Measurements from ENCODE around the gene SDC3.

The SDC3 gene

GRCh38 chr1:30914931-30915330 lies 6.4 kb upstream of the SDC3 start:
- no peaks in the 10 kb centered on the region for H3K9me3 Mint-ChIP-seq
- DNase-seq (no peak), ATAC-seq (no peak)
- H3K27ac Mint-ChIP-seq, result no peak overlapping the region
- H3K4me1 Mint-ChIP-seq, result peaks cover 10% of the 10 kb centered on the region
- H3K27me3 Mint-ChIP-seq, result peaks cover 9% of the 10 kb centered on the region
- H3K4me3 Mint-ChIP-seq, result no peak overlapping the region
- H3K36me3 Mint-ChIP-seq (ENCODE audit: low read depth), result no peaks in the 10 kb centered on the region

- peaks cover 11% of the 10 kb centered on the region for H3K4me1 Mint-ChIP-seq
- no peaks in the 10 kb centered on the region for H3K9me3 Mint-ChIP-seq
- H3K4me3 Mint-ChIP-seq, result no peak overlapping the region
- DNase-seq (no peak), ATAC-seq (no peak)
- no peak overlapping the region for H3K27ac Mint-ChIP-seq
- no peaks in the 10 kb centered on the region for H3K36me3 Mint-ChIP-seq (ENCODE audit: low read depth)
- H3K27me3 Mint-ChIP-seq, result peaks cover 13% of the 10 kb centered on the region
Observed at GRCh38 chr1:30914587-30914922, 6.0 kb upstream of the SDC3 start.

DNA sequence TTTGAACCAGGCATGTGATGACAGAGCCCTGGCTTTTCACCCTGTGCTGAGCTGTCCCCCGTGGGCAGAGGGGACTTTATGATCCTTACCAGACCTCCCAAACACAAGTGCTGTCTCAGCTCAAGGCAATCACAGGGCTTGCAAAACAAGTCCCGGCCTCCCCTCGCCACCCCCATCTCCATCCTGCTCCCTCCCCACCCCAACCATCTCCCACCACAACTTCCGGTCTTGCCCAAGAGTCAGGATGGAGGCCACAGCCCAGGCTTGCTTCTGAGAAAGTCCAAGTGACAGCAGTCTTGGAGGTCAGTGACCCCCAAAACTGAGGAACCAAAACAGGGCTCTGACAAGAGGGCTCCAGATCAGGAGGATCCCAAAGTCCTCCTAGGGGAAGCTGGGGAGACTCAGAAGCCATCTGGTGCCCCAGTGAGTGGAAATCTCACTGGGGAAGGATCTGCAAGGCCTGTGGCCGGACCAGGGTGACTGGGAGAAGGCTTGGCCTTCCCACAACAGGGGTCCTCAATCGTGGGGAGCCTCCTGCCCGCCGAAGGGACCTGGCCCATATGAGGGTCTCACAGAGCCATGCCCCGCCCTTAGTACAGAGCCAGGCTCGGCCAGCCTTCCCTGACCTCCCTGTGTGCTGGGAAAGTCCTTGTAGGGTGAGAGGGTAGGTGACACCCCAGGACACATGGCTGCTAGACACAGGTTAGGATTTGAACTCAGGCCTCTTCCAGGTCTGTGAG lies 4.5 kb upstream of the SDC3 start:
- Mint-ChIP-seq H3K27me3 (peaks cover 20% of the 10 kb centered on the region), H3K36me3 (ENCODE audit: low read depth) (no peaks in the 10 kb centered on the region), H3K9me3 (no peaks in the 10 kb centered on the region), H3K4me1 (peaks cover 15% of the 10 kb centered on the region), H3K4me3 (no peak overlapping the region), H3K27ac (no peak overlapping the region)
- ATAC-seq, result no peak
- DNase-seq, result no peak

- DNase-seq (peak; percentile 18), ATAC-seq (peak; percentile 72)
- H3K4me3 Mint-ChIP-seq, result no peak overlapping the region
- no peaks in the 10 kb centered on the region for H3K9me3 Mint-ChIP-seq
- H3K27me3 Mint-ChIP-seq, result peaks cover 27% of the 10 kb centered on the region
- H3K36me3 Mint-ChIP-seq (ENCODE audit: low read depth), result no peaks in the 10 kb centered on the region
- peaks cover 21% of the 10 kb centered on the region for H3K4me1 Mint-ChIP-seq
- H3K27ac Mint-ChIP-seq, result no peak overlapping the region
Observed at GRCh38 chr1:30912224-30912623, 3.7 kb upstream of the SDC3 start.

DNA sequence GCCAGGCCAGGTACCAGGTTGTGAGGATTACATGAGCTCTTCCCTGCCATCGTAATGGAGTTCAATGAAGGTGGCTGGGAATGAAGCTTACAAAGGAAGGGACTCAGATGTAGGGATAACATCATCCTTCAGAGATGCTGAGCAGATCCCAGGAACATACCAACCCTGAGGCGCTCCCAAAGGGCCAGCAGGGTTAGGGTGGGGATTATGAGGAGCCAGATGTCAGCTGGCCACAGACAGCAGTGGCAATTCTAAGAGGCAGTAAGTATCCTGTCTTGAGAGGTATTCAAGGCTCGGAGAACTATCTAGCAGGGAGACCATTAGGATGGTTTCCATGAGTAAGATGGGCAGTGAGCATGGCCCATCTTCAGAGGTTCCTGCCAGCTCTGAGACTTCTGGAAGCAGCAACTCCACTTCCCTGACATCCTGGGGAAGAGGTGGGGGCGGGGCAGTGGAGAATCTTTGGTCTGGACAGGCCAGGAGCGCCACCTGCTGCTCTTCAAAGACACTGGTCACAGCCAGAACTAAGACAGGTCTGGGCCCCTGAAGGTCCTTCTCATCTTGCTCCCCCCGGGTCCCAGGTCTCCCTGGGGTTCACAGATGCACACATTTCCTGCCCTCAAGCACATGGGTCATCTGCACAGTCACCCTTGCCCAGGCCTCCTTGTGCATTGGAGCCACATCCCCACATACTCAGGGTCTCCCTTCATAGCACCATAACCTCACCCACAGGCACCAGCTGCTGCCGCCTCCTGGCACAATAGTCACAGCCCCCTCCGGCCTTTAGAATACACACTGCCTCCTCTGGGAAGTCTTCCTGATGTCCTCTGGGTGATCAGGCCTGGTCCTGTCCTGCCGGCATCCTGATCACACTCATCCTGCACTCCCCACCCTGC lies 2.7 kb upstream of the SDC3 start:
- no peaks in the 10 kb centered on the region for H3K36me3 Mint-ChIP-seq (ENCODE audit: low read depth)
- no peak overlapping the region for H3K4me3 Mint-ChIP-seq
- no peak overlapping the region for H3K27ac Mint-ChIP-seq
- H3K27me3 Mint-ChIP-seq, result peaks cover 31% of the 10 kb centered on the region
- no peaks in the 10 kb centered on the region for H3K9me3 Mint-ChIP-seq
- peaks cover 21% of the 10 kb centered on the region for H3K4me1 Mint-ChIP-seq
- DNase-seq (peak; percentile 74), ATAC-seq (peak; percentile 37)

DNA sequence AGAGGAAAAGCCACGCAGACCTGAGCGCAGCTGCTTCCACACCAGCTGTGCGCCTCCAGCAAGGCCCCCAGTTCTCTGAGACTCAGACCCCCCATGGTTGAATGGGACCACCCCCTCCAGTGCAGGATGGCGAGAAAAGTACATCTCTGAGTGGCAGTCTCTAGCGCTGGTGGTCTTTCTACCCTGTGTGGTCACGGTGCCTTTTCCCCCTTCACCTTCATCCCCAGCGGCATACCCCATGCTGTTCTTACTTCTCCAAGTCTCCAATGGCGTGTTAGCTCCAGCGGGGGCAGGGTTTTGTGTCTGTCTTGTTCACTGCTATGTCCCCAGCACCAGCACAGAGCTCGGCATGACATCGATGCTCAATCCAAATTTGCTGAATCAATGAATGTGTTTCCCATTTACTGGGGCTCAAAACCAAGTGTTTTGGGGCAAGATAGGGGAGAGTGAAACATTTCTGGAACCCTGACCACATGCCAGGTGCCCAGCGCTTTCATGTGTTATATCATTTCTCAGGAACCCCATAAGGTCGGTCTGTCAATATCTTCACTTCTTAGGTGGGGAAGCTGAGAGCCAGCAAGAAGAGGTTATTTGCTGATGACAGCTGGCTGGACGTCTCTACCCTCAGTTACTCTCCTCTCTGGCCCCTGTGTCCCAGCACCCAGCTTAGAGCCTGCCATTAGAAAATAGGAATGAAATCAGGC lies 959 bp upstream of the SDC3 start:
- H3K27me3 Mint-ChIP-seq, result peaks cover 43% of the 10 kb centered on the region
- no peaks in the 10 kb centered on the region for H3K36me3 Mint-ChIP-seq (ENCODE audit: low read depth)
- no peaks in the 10 kb centered on the region for H3K9me3 Mint-ChIP-seq
- H3K4me1 Mint-ChIP-seq, result peaks cover 21% of the 10 kb centered on the region
- DNase-seq (no peak), ATAC-seq (no peak)
- peak overlapping the region; percentile 70 for H3K4me3 Mint-ChIP-seq
- H3K27ac Mint-ChIP-seq, result no peak overlapping the region

DNA sequence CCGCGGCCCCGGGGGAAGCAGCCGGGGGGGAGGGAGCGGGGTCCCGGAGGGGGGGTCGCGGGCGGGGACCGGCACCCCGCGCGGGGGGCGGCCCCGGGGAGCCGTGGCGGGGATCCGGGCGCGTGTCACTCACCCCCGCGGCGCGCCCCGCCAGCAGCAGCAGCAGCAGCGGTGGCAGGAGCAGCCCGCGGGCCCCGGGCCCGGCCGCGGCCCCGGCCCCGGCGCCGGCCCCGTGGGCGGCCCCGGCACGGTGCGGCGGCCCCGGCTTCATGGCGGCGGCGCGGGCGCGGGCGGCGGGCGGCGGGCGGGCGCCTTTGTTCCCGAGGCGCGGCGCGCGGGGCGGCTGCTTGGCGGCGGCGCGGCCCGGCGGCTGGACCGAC lies 252 bp downstream of the SDC3 start:
- H3K4me3 Mint-ChIP-seq, result no peak overlapping the region
- no peaks in the 10 kb centered on the region for H3K9me3 Mint-ChIP-seq
- ATAC-seq (no peak), DNase-seq (no peak)
- no peak overlapping the region for H3K27ac Mint-ChIP-seq
- H3K27me3 Mint-ChIP-seq, result peaks cover 47% of the 10 kb centered on the region
- H3K36me3 Mint-ChIP-seq (ENCODE audit: low read depth), result no peaks in the 10 kb centered on the region
- peaks cover 21% of the 10 kb centered on the region for H3K4me1 Mint-ChIP-seq

- Mint-ChIP-seq H3K27ac (peak overlapping the region; percentile 46), H3K4me1 (peaks cover 19% of the 10 kb centered on the region), H3K36me3 (ENCODE audit: low read depth) (no peaks in the 10 kb centered on the region), H3K9me3 (no peaks in the 10 kb centered on the region), H3K27me3 (peaks cover 49% of the 10 kb centered on the region), H3K4me3 (peak overlapping the region; percentile 75)
- DNase-seq, result no peak
- ATAC-seq, result no peak
Observed at GRCh38 chr1:30907481-30908315, 860 bp downstream of the SDC3 start.

- no peak for ATAC-seq
- DNase-seq, result no peak
- Mint-ChIP-seq H3K4me1 (peaks cover 17% of the 10 kb centered on the region), H3K27ac (no peak overlapping the region), H3K27me3 (peaks cover 49% of the 10 kb centered on the region), H3K4me3 (peak overlapping the region; percentile 75), H3K36me3 (ENCODE audit: low read depth) (no peaks in the 10 kb centered on the region), H3K9me3 (no peaks in the 10 kb centered on the region)
Observed at GRCh38 chr1:30906631-30907441, 1.7 kb downstream of the SDC3 start.

DNA sequence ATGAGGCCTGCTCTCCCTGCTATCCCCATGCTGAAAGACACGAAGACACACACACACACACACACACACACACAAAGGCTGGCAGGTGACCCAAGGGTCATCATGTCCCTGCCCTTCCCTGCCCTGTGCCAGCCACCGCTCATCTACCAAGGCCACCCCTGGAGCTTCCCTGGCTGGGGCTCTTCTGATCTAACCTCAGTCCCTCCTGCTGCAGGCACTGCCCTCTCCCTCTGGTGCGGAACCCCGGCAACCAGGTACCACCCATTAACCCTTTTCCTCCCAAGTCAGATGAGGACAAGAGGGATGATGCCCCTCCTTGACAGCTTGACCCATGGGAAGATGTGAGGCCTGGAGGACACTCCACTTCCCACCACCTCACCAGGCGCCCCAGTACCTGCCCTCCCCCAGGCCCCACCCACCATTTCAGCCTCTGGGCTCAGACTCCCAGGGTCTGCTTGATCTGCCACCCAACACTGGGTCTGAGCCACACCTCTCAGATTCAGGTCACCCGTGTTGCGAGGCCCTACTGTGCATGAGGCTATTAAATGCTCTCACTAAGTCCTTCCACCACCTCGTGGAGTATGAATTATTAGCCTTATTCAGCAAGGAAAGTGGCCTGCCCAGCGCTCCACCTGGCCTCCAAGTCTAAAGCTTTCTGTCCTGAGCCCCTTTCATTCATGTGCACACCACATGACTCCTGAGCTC lies 2.5 kb downstream of the SDC3 start:
- ATAC-seq (peak; percentile 5), DNase-seq (no peak)
- H3K27ac Mint-ChIP-seq, result no peak overlapping the region
- H3K4me3 Mint-ChIP-seq, result no peak overlapping the region
- H3K4me1 Mint-ChIP-seq, result peaks cover 13% of the 10 kb centered on the region
- H3K9me3 Mint-ChIP-seq, result no peaks in the 10 kb centered on the region
- H3K36me3 Mint-ChIP-seq (ENCODE audit: low read depth), result no peaks in the 10 kb centered on the region
- peaks cover 49% of the 10 kb centered on the region for H3K27me3 Mint-ChIP-seq

GRCh38 chr1:30905403-30905802 lies 3.2 kb downstream of the SDC3 start:
- Mint-ChIP-seq H3K36me3 (ENCODE audit: low read depth) (no peaks in the 10 kb centered on the region), H3K4me1 (peaks cover 13% of the 10 kb centered on the region), H3K4me3 (no peak overlapping the region), H3K27ac (no peak overlapping the region), H3K27me3 (peaks cover 44% of the 10 kb centered on the region), H3K9me3 (no peaks in the 10 kb centered on the region)
- no peak for ATAC-seq
- DNase-seq, result no peak

DNA sequence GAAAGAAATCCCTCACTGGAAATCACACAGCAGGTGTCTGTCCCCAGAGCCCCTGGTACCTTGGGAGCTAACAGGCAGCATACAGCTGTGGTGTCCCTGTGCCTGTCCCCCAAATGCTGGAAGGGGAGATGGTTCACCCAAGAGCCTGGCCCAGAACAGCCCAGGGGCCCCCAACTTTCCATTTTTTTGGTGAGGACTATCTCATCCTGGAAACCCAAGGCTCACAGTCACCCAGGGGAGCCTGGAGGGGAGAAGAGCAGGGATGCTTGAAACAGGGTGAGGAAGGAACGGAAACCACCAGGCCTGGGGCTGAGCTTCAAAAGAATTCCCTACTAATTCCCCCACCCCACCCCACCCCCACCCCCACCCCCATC lies 3.6 kb downstream of the SDC3 start:
- Mint-ChIP-seq H3K4me1 (peaks cover 13% of the 10 kb centered on the region), H3K4me3 (no peak overlapping the region), H3K9me3 (no peaks in the 10 kb centered on the region), H3K27me3 (peaks cover 40% of the 10 kb centered on the region), H3K27ac (no peak overlapping the region), H3K36me3 (ENCODE audit: low read depth) (no peaks in the 10 kb centered on the region)
- ATAC-seq, result no peak
- no peak for DNase-seq

Measured in activated naive CD8-positive, alpha-beta T cell treated with anti-CD3 and anti-CD28 coated beads, Interleukin-2, amount 50 U/mL, for 24 hours (primary cell).